Hematopoietic multipotent progenitor cell treated with erythropoietin and hydrocortisone succinate and interleukin-3 and kit ligand, for 17 days (in vitro differentiated cells): ENCODE results near the gene CHD6.

Source experiments
- DNase-seq: peaks from one replicate; pipeline ENCODE4 v3.0.0-alpha.2; 2015; ENCODE audit warnings: low spot score

CHD6 gene

GRCh38 chr20:41617902-41618806 is at the start of gene CHD6:
Gene CHD6, minus strand, starts transcription at chr20:41618377. Its CDS starts 67,040 bp downstream, at chr20:41551337.
- peak; percentile 82 for DNase-seq

- DNase-seq, result no peak
These were observed 46.4 kb upstream of the CHD6 start for GRCh38 chr20:41664584-41664983.

GRCh38 chr20:41657655-41658054 is 39.5 kb upstream of the CHD6 start:
- no peak for DNase-seq

- no peak for DNase-seq
These were observed 37.9 kb upstream of the CHD6 start for GRCh38 chr20:41655962-41656618.

- no peak for DNase-seq
These were observed 36.7 kb upstream of the CHD6 start for GRCh38 chr20:41654884-41655283.

GRCh38 chr20:41654292-41654691 is 36.1 kb upstream of the CHD6 start:
- no peak for DNase-seq

GRCh38 chr20:41650231-41650948 is 32.2 kb upstream of the CHD6 start:
- DNase-seq, result no peak

GRCh38 chr20:41649489-41649888 is 31.3 kb upstream of the CHD6 start:
- no peak for DNase-seq

GRCh38 chr20:41645372-41645771 is 27.2 kb upstream of the CHD6 start:
- DNase-seq, result no peak

GRCh38 chr20:41643504-41643938 is 25.3 kb upstream of the CHD6 start:
- no peak for DNase-seq

- DNase-seq, result no peak
These were observed 21.5 kb upstream of the CHD6 start for GRCh38 chr20:41639630-41640029.

GRCh38 chr20:41638456-41638855 is 20.3 kb upstream of the CHD6 start:
- DNase-seq, result no peak

- no peak for DNase-seq
These were observed 17.0 kb upstream of the CHD6 start for GRCh38 chr20:41635158-41635557.

GRCh38 chr20:41632896-41633295 is 14.7 kb upstream of the CHD6 start:
- no peak for DNase-seq

- DNase-seq, result no peak
These were observed 13.6 kb upstream of the CHD6 start for GRCh38 chr20:41631826-41632225.

- DNase-seq, result no peak
These were observed 12.7 kb upstream of the CHD6 start for GRCh38 chr20:41630846-41631245.

GRCh38 chr20:41627611-41628244 is 9.6 kb upstream of the CHD6 start:
- no peak for DNase-seq

GRCh38 chr20:41627001-41627495 is 8.9 kb upstream of the CHD6 start:
- DNase-seq, result no peak

- no peak for DNase-seq
These were observed 5.6 kb upstream of the CHD6 start for GRCh38 chr20:41623625-41624375.

GRCh38 chr20:41622584-41622983 is 4.4 kb upstream of the CHD6 start:
- no peak for DNase-seq

GRCh38 chr20:41621971-41622370 is 3.8 kb upstream of the CHD6 start:
- no peak for DNase-seq
